NCI-H187 (cell line): ENCODE data around the gene CRYM.
A peak's percentile ranks its signal among the peaks of the same experiment; 100 is the strongest.
"Not testable (repeated sequence)": the region's sequence is repeated elsewhere in the genome, so short reads cannot be mapped to it uniquely, and the experiment has no call there.

Experiments used
- DNase-seq, 2 experiments: peaks; one replicate each; lab custom pipeline; 2025; lab: John Stamatoyannopoulos, UW

The CRYM gene

DNA sequence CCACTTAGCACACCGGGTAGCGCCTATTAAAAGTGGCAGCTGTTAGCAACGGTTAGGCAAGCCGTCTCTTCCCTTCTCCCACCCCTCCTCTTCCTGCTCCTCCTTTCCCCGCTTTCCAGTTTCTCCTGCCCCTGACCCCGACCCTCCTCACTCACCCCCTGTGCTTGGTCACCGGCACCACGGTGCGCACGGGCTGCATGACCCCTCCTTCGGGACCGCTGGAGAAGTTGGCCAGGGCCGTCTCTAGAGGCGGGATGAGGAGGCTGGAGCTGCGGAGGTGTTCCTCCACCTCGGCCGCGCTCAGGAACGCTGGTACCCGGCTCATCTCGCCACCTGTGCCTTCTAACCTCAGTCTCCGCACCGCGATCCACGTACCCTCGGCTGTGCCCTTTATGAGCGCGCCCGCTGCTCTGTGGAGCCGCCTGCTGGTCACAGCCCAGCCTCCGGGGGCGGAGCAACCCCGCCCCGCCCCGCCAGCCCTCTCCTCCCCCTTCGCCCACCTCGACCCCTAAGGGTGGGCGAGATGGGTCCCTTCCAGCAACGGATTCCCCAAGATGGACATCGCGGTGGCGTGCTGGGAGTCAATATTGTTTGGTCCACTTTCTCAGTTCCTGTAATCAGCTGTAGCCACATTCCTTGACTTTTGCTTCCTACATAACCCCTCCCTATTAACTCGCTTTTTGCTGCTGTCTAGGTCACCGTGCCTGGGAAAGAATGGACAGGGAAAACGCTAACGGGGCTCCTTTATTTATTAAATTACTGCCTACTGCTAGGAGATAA, at the start of gene CRYM:
Gene CRYM (minus strand): TSS at position 364 of the 780 bp plus-strand sequence. CDS start 39 bp downstream, at position 325.
- peak in 1 of 2 experiments; percentile 28 for DNase-seq

DNA sequence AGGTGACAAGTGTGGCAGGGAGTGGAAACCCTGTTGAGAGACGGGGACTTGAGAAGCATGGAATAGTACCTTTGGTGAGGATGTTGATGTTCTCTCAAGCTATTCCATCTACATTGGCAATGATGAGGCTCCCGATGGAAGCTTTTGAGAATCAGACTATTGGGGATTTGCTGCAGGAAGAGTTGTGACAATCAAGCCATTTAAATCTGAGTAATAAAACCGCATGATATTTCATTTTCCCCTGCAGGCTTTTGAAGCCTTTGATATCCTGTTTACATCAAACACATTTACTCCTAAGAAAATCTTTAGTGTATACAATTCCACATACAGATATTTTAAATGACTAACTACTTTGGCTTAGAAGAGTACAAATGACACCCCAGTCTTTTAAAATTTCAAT, 49.0 kb upstream of the CRYM start:
- DNase-seq: no peak

GRCh38 chr16:21326459-21326858, 48.4 kb upstream of the CRYM start:
- no peak for DNase-seq

DNA sequence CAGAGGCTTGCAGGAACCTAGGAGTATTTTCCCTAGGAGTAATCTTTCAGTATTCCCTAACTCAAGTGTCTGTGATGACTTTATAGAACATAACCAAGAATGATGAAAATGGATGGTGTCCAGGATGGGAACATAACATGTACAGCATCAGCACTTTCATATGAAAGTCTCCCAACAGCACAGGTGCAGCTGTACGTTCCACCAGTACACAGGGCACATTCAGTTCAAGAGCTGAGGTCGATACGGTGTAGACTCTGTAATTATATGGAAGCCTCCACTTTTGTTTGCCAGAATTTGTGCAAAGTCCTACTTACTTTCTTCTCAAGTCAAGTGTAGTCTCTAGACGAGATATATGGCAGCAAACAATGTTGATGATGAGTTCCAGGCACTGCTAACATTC, 46.2 kb upstream of the CRYM start:
- DNase-seq: no peak

- not testable (repeated sequence) for DNase-seq
These were observed 44.2 kb upstream of the CRYM start for GRCh38 chr16:21322251-21322650.

DNA sequence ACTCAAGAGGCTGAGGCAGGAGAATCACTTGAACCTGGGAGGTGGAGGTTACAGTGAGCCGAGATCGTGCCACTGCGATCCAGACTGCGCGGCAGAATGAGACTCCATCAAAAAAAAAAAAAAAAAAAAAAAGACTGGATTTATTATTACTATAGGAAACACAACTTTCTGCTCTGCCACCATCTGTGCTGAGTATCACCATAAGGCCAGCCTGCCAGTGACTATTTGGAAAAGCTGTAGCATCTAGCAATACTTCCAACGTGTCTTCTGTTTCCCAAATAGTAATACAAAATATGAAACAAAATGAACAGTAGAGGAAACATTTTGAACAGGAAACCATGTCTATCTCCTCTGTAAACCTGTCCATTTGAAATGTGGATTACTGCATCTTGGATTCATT, 43.6 kb upstream of the CRYM start:
- DNase-seq: no peak

- no peak for DNase-seq
These were observed 36.2 kb upstream of the CRYM start for GRCh38 chr16:21314339-21314738.

- not testable (repeated sequence) for DNase-seq
These were observed 34.8 kb upstream of the CRYM start for GRCh38 chr16:21312863-21313372.

DNA sequence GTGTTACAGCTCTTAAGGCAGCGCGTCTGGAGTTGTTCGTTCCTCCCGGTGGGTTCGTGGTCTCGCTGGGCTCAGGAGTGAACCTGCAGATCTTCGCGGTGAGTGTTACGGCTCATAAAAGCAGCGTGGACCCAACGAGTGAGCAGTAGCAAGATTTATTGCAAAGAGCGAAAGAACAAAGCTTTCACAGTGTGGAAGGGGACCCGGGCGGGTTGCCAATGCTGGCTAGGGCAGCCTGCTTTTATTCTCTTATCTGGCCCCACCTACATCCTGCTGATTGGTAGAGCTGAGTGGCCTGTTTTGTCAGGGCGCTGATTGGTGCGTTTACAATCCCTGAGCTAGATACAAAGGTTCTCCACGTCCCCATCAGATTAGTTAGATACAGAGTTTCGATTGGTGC, 34.0 kb upstream of the CRYM start:
- not testable (repeated sequence) for DNase-seq

DNA sequence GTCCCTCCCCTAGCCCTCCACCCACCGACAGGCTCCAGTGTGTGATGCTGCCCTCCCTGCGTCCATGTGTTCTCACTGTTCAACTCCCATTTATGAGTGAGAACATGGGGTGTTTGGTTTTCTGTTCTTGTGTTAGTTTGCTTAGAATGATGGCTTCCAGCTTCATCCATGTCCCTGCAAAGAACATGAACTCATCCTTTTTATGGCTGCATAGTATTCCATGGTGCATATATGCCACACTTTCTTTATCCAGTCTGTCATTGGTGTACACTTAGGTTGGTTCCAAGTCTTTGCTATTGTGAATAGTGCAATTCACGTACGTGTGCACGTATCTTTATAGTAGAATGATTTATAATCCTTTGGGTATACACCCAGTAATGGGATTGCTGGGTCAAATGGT, 28.6 kb upstream of the CRYM start:
- not testable (repeated sequence) for DNase-seq

DNA sequence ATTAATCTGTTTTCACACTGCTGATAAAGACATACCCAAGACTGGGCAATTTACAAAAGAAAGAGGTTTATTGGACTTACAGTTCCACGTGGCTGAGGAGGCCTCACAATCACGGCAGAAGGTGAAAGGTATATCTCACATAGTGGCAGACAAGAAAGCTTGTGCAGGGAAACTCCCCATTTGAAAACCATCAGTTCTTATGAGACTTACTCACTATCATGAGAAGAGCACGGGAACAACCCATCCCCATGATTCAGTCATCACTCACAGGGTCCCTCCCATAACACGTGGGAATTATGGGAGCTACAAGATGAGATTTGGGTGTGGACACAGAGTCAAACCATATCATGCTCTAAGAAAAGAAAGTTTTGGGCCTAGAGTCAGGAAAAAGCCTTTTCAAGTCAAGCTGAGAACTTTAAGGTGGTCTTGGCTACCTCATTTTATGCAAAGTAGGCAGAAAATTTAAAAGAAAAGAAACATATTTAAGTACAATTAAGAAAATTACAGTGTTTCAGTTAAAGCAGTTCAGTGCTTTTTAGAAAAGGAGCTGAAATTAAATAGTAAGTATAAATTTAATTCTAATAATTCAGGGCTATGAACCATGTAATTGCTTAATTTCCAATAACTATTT, 24.9 kb upstream of the CRYM start:
- no peak for DNase-seq

GRCh38 chr16:21302454-21302853, 24.4 kb upstream of the CRYM start:
- DNase-seq: no peak

- DNase-seq: no peak
These were observed 23.8 kb upstream of the CRYM start for GRCh38 chr16:21301895-21302291.

- peak; percentile 3 to 12 for DNase-seq
These were observed 23.2 kb upstream of the CRYM start for GRCh38 chr16:21301168-21301894.

DNA sequence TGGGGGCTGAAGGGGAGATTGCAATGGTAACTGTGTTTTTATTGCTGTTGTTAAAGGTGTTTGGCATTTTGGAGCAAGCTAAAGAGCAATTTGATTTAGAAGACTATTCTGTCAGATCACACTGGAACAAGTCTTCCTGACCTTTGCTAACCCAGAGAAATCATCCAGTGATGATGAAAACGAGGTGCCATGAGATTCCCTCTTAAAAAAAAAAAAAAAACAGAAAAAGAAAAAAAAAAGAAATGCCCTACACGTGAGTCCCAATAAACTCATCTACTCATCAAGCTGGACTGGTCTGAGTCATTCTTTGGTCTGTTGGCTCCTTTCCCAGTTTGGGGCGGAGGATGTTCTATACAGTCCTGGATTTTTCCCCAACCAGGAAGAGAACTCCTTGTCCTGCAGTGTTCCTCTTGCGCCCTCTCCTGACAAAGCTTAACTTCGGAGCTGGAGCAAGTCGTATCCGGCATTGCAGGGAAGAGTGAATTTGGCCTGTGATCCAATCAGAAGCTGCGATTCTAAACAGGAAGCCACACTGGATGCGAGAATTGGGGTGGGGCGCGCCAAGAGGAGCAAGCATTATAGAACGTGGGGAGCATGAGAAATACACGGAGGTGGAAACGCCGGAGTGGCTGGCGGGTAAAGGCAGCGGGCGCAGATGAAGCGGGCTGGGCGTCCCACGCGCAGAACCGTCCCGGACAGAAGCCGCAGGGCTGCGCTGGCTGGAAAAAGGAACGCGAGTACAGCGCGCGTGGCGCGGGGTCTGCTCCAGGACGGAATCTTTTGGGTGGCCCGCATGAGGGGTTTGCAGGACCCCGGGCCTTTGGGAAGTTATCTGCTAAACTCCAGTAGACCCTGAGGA, 22.4 kb upstream of the CRYM start:
- peak; percentile 51 to 65 for DNase-seq

DNA sequence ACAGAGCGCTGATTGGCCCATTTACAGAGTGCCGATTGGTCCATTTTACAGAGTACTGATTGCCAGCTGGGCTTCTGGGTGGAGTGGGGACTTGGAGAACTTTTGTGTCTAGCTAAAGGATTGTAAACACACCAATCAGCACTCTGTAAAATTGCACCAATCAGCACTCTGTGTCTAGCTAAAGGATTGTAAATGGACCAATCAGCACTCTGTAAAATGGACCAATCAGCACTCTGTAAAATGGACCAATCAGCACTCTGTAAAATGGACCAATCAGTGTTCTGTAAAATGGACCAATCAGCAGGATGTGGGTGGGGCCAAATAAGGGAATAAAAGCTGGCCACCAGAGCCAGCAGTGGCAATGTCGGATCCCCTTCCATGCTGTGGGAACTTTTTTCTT, 11.7 kb upstream of the CRYM start:
- not testable (repeated sequence) for DNase-seq

DNA sequence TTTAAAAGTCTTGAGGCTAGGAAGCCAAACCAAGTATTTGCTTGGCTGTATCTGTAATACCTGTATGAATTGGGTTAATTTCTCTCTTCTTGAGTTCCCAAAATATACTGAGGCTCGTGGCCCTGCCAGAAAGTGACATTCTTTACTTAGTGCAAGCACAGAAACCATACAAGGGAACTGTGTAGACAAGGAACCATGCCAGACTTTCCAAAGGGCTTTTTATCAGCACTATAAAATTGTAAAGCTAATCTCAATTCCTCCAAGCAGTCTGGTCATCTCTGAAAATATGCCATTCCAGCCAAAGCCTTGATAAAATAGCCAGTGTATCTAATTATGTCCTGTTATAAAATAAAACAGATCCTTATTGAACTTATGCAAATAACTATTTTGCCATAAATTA, 7.2 kb upstream of the CRYM start:
- DNase-seq: no peak

GRCh38 chr16:21284414-21284813, 6.3 kb upstream of the CRYM start:
- DNase-seq: no peak

DNA sequence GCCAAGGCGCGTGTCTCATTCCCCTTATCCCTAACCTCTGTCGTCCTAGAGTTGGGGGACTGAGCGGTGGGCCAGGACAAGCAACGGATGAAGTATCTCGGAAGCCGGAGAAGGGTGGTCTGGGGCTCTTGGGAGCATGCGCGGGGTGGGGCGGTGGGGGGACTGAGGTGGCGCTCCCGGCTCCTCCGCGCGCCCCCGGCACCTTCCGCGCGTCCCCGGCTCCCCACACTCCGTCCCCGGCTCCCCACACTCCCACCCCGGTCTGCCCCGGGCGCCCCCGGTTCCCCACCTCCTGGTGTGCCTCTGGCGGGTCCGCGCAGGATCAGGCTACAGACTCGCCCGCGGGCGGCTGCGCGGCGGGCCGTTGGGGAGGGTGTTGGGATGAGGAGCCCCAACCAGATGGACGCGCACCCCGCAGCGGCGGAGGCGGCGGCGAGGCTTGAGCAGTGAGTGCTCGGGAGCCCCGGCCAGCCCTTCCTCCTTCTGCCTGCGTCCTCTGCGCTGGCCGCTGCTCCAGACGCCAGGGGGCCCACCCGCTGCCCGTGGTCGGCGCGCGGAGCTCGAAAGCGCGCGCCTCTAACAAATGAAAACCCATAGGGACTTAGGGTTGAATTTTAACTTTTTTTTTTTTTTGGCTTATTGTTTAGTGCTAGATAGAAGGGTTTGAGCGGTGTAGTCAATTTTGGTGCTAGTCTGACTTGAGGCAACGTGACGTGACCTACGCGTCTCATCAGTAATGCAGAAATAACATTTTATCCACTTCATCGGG, 5.6 kb upstream of the CRYM start:
- no peak for DNase-seq

DNA sequence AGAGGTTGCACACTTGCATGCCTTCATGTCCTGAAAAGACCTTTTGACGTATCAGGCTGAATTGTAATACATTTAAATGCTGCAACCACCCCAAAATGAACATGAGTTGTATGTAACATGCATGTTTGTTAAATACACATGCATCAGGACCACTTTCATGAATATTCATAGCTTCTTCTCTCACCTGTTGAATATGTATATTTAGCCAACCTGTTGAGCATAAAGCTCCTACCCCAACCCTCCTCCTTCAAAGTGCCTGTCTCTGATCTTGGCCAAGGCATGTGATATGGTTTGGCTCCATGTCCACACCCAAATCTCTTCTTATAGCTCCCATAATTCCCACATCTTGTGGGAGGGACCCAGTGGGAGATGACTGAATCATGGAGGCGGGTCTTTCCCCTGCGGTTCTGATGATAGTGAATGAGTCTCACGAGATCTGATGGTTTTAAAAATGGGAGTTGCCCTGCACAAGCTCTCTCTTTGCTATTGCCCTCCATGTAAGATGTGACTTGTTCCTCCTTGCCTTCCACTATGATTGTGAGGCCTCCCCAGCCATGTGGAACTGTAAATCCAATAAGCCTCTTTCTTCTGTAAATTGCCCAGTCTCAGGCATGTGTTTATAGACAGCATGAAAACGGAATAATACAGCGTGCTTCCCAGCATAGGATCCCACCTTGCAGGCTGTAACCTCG, 3.8 kb upstream of the CRYM start:
- no peak for DNase-seq
